ENCODE results near the gene HPN.

The HPN gene

GRCh38 chr19:35018379-35018778 lies 23.1 kb upstream of the HPN start:
- Histone ChIP-seq H3K9me2 (replicated peaks; ENCODE audit: control insufficient read depth, low read length) (no peaks in the 10 kb centered on the region), H3K4me2 (ENCODE audit: low read length) (no peak overlapping the region), H3K4me1 (ENCODE audit: control insufficient read depth, low read length) (peaks cover 3% of the 10 kb centered on the region; the same call in 1 of the 2 replicates), H3K27ac (ENCODE audit: low read depth, low read length) (no peak overlapping the region), H3K9me3 (ENCODE audit: control insufficient read depth, insufficient read depth, low read length) (no peaks in the 10 kb centered on the region), H3K27me3 (ENCODE audit: control insufficient read depth, low read length) (no peaks in the 10 kb centered on the region), H3K4me3 (ENCODE audit: low read length) (no peak overlapping the region), H3K36me3 (ENCODE audit: control insufficient read depth, low read length) (peaks cover 86% of the 10 kb centered on the region), H3F3A (ENCODE audit: control insufficient read depth, insufficient read depth) (no peaks in the 10 kb centered on the region), H3K79me2 (ENCODE audit: control insufficient read depth, low read length) (no peaks in the 10 kb centered on the region), H4K20me1 (ENCODE audit: control insufficient read depth, insufficient read depth, low read depth, low read length) (no peaks in the 10 kb centered on the region)
- TF ChIP-seq CTCF (IDR thresholded peaks at IDR 0.05; ENCODE audit: low read depth, low read length, poor library complexity, severe bottlenecking) (no peak), EZH2phosphoT487 (IDR thresholded peaks at IDR 0.05; ENCODE audit: borderline replicate concordance, low read length) (no peak)

- Histone ChIP-seq H3K4me2 (ENCODE audit: low read length) (no peak overlapping the region), H3K36me3 (ENCODE audit: control insufficient read depth, low read length) (peaks cover 86% of the 10 kb centered on the region), H3K4me1 (ENCODE audit: control insufficient read depth, low read length) (peaks cover 3% of the 10 kb centered on the region; the same call in 1 of the 2 replicates), H3K9me3 (ENCODE audit: control insufficient read depth, insufficient read depth, low read length) (no peaks in the 10 kb centered on the region), H3K4me3 (ENCODE audit: low read length) (no peak overlapping the region), H3K79me2 (ENCODE audit: control insufficient read depth, low read length) (no peaks in the 10 kb centered on the region), H3K27me3 (ENCODE audit: control insufficient read depth, low read length) (no peaks in the 10 kb centered on the region), H4K20me1 (ENCODE audit: control insufficient read depth, insufficient read depth, low read depth, low read length) (no peaks in the 10 kb centered on the region), H3F3A (ENCODE audit: control insufficient read depth, insufficient read depth) (no peaks in the 10 kb centered on the region), H3K9me2 (replicated peaks; ENCODE audit: control insufficient read depth, low read length) (no peaks in the 10 kb centered on the region), H3K27ac (ENCODE audit: low read depth, low read length) (no peak overlapping the region)
- TF ChIP-seq EZH2phosphoT487 (IDR thresholded peaks at IDR 0.05; ENCODE audit: borderline replicate concordance, low read length) (no peak), CTCF (IDR thresholded peaks at IDR 0.05; ENCODE audit: low read depth, low read length, poor library complexity, severe bottlenecking) (no peak)
These were observed 22.4 kb upstream of the HPN start for GRCh38 chr19:35019144-35019543.

DNA sequence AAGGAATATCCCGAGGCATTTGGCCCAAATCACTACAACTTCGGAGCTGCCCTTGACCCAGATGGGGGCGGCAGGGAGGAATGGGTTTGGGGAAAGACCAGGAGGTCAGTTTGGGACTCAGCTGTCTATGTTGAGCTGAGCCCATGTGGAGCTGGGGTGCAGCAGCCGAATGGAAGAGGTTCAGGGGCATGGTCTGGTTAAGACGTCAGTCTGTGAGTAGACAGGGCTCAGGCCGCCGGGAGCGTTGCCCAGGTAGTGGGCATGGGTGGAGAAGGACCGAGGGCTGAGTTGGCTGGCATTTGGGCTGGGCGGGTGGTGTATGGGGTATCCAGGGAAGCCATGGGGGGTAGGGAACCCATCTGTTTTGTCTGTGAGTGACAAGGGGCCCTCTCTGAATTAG lies 20.5 kb upstream of the HPN start:
- no peaks in the 10 kb centered on the region for H3K27me3 ChIP-seq (ENCODE audit: control insufficient read depth, low read length)
- no peaks in the 10 kb centered on the region for H3K79me2 ChIP-seq (ENCODE audit: control insufficient read depth, low read length)
- no peak overlapping the region for H3K27ac ChIP-seq (ENCODE audit: low read depth, low read length)
- H3F3A ChIP-seq (ENCODE audit: control insufficient read depth, insufficient read depth): no peaks in the 10 kb centered on the region
- H3K4me1 ChIP-seq (ENCODE audit: control insufficient read depth, low read length): no peaks in the 10 kb centered on the region
- no peak overlapping the region for H3K4me2 ChIP-seq (ENCODE audit: low read length)
- no peak overlapping the region for H3K4me3 ChIP-seq (ENCODE audit: low read length)
- H3K9me3 ChIP-seq (ENCODE audit: control insufficient read depth, insufficient read depth, low read length): no peaks in the 10 kb centered on the region
- H3K36me3 ChIP-seq (ENCODE audit: control insufficient read depth, low read length): peaks cover 83% of the 10 kb centered on the region
- no peak for TF ChIP-seq CTCF (IDR thresholded peaks at IDR 0.05; ENCODE audit: low read depth, low read length, poor library complexity, severe bottlenecking)
- no peak for TF ChIP-seq EZH2phosphoT487 (IDR thresholded peaks at IDR 0.05; ENCODE audit: borderline replicate concordance, low read length)
- H4K20me1 ChIP-seq (ENCODE audit: control insufficient read depth, insufficient read depth, low read depth, low read length): no peaks in the 10 kb centered on the region
- no peaks in the 10 kb centered on the region for H3K9me2 ChIP-seq (replicated peaks; ENCODE audit: control insufficient read depth, low read length)

- H3K79me2 ChIP-seq (ENCODE audit: control insufficient read depth, low read length): no peaks in the 10 kb centered on the region
- TF ChIP-seq EZH2phosphoT487 (IDR thresholded peaks at IDR 0.05; ENCODE audit: borderline replicate concordance, low read length): no peak
- no peak for TF ChIP-seq CTCF (IDR thresholded peaks at IDR 0.05; ENCODE audit: low read depth, low read length, poor library complexity, severe bottlenecking)
- H3K4me2 ChIP-seq (ENCODE audit: low read length): no peak overlapping the region
- H3K9me2 ChIP-seq (replicated peaks; ENCODE audit: control insufficient read depth, low read length): no peaks in the 10 kb centered on the region
- H3K36me3 ChIP-seq (ENCODE audit: control insufficient read depth, low read length): peaks cover 86% of the 10 kb centered on the region
- no peaks in the 10 kb centered on the region for H3K9me3 ChIP-seq (ENCODE audit: control insufficient read depth, insufficient read depth, low read length)
- no peaks in the 10 kb centered on the region for H3K4me1 ChIP-seq (ENCODE audit: control insufficient read depth, low read length)
- no peaks in the 10 kb centered on the region for H3F3A ChIP-seq (ENCODE audit: control insufficient read depth, insufficient read depth)
- no peaks in the 10 kb centered on the region for H4K20me1 ChIP-seq (ENCODE audit: control insufficient read depth, insufficient read depth, low read depth, low read length)
- H3K27ac ChIP-seq (ENCODE audit: low read depth, low read length): no peak overlapping the region
- H3K4me3 ChIP-seq (ENCODE audit: low read length): no peak overlapping the region
- H3K27me3 ChIP-seq (ENCODE audit: control insufficient read depth, low read length): no peaks in the 10 kb centered on the region
These were observed 19.9 kb upstream of the HPN start for GRCh38 chr19:35021596-35021995.

All from DOHH2 (cell line).